Kidney tubule cell (primary cell): ENCODE data around the gene GPC3.
"Not testable (repeated sequence)": the region's sequence is repeated elsewhere in the genome, so short reads cannot be mapped to it uniquely, and the experiment has no call there.

Source experiments
- DNase-seq: peaks from one replicate; pipeline ENCODE4 v3.0.0-alpha.2; 2018; ENCODE audit warnings: low spot score

GPC3 gene

DNA sequence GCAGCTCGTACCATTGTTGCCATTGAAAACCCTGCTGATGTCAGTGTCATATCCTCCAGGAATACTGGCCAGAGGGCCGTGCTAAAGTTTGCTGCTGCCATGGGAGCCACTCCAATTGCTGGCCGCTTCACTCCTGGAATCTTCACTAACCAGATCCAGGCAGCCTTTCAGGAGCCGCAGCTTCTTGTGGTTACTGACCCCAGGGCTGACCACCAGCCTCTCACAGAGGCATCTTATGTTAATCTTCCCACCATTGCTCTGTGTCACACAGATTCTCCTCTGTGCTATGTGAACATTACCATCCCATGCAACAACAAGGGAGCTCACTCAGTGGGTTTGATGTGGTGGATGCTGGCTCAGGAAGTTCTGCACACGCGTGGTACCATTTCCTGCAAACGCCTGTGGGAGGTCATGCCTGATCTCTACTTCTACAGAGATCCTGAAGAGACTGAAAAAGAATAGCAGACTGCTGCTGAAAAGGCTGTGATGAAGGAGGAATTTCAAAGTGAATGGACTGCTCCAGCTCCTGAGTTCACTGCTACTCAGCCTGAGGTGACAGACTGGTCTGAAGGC, 222.3 kb downstream of the GPC3 start:
- DNase-seq, result not testable (repeated sequence)

- DNase-seq, result no peak
Observed at GRCh38 chrX:133754657-133755056, 230.7 kb downstream of the GPC3 start.

GRCh38 chrX:133749951-133750350, 235.4 kb downstream of the GPC3 start:
- no peak for DNase-seq

DNA sequence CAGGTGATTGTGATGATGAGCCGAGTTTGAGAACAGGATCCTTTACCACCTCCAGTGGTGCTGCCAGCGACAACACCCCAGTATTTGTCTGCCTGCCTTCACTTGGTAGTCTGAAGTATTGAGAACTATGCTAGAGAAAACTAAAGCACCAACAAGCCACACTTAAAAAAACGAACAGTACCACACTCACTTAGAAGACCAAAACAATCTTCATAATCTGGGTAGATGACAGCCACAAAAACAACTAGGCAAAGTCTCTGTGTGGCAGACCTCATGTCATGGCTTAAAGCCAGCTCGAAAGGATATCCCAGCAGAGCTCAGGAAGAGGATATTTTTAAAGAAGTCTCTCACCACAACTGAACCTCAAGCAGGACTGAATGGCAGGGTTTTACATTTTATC, 236.0 kb downstream of the GPC3 start:
- DNase-seq, result no peak

- DNase-seq, result peak; percentile 15
Observed at GRCh38 chrX:133747196-133747595, 238.2 kb downstream of the GPC3 start.

- DNase-seq, result peak; percentile 29
Observed at GRCh38 chrX:133746593-133746992, 238.8 kb downstream of the GPC3 start.

- DNase-seq, result no peak
Observed at GRCh38 chrX:133745349-133745748, 240.0 kb downstream of the GPC3 start.

GRCh38 chrX:133742602-133743305, 242.6 kb downstream of the GPC3 start:
- no peak for DNase-seq

- peak; percentile 9 for DNase-seq
Observed at GRCh38 chrX:133741303-133741702, 244.1 kb downstream of the GPC3 start.

GRCh38 chrX:133726642-133727041, 258.8 kb downstream of the GPC3 start:
- DNase-seq, result peak; percentile 46

DNA sequence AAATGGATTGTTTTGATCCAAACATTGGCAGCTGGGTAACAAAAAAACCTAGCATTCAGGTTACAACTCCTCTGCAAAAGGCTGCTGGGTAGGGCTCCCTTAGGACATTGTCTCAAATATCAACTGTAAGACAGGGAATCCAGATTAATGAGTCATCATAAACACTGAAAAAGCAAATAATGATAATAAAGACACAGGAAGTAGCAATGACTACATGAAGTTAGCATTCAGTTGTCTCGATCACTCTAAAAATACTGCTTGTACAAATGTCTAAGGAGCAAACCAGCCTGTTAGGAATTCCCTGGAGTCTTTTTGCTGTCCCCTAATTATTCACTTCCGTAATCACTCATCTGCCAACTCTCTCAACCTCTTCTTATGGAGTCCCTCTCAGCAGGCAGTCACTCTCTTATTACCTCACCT, 259.2 kb downstream of the GPC3 start:
- peak; percentile 84 for DNase-seq

DNA sequence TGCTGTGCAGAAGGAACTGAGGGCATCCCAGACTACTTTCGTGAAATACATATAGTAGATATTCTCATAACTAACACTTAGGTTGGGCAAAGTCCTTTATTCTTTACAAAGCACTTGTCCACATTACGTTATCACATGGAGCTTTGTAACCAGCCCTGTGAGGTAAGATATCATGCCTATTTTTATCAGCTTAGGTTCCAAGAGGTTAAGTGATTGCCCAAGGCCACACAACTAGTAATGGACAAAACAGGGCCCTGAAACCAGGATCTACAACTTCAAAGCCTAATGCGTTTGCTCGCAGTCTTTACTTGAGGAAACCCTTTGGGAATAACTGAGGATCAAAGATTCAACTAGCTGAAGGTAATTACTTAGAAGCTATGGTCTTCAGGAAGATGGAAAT, 261.5 kb downstream of the GPC3 start:
- DNase-seq, result no peak

DNA sequence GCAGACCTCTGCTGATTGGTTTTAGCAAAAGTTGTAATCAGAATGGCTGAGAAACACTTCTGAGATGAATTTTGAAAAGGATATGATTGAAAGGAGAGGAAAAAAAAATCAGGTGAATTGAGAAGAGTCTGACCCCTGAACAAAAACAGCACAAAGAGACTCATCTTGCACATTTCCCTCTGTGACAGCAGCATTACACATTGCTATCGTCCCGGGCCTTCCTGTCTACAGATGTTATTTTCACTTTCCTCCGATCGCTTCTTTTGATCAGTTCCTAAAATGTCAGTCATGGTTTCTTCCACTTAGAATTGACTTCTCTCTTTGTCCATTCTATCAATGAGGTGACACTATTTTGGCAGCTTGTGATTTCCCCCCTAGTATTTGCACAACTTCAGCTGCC, 262.6 kb downstream of the GPC3 start:
- DNase-seq, result no peak

DNA sequence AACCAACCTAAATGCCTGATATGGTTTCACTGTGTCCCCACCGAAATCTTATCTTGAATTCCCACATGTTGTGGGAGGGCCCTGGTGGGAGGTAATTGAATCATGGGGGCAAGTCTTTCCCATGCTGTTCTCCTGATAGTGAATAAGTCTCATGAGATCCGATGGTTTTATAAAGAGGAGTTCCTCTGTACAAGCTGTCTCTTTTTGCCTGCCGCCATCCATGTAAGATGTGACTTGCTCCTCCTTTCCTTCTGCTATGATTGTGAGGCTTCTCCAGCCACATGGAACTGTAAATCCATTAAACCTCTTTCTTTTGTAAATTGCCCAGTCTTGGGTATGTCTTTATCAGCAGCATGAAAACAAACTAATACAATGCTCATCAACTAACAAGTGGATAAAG, 265.1 kb downstream of the GPC3 start:
- DNase-seq, result not testable (repeated sequence)

- no peak for DNase-seq
Observed at GRCh38 chrX:133715715-133716114, 269.7 kb downstream of the GPC3 start.

DNA sequence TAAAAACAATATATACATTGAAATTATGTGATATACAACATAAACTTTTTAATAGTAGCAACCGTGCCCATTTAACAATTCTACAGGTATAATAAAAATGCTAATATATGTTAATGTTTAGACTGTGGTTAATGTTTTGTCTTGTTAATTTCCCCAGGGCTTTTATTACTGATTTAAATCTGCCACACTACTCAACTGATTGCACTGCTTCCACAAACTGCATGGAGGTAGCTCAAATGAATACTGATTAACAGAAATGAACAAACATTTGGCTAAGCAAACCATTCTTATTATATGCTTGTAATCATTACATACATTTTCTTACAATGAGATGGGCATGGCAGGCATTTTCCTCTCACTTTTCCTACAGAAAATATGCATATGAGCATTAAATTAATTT, 275.9 kb downstream of the GPC3 start:
- DNase-seq, result peak; percentile 22

DNA sequence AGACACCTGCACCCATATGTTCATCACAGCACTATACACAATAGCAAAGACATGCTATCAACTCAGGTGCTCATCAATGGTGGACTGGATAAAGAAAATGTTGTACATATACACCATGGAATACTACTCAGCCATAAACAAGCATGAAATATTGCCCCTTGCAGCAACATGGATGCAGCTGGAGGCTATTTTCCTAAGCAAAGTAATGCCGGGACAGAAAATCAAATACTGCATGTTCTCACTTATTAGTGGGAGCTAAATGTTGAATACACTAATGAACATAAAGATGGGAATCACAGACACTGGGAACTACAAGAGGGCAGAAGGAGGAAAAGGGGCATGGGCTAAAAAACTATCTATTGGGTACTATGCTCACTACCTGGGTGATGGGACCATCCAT, 278.5 kb downstream of the GPC3 start:
- DNase-seq, result no peak

GRCh38 chrX:133702230-133702629, 283.2 kb downstream of the GPC3 start:
- no peak for DNase-seq

- DNase-seq, result peak; percentile 42
Observed at GRCh38 chrX:133699023-133699728, 286.2 kb downstream of the GPC3 start.

DNA sequence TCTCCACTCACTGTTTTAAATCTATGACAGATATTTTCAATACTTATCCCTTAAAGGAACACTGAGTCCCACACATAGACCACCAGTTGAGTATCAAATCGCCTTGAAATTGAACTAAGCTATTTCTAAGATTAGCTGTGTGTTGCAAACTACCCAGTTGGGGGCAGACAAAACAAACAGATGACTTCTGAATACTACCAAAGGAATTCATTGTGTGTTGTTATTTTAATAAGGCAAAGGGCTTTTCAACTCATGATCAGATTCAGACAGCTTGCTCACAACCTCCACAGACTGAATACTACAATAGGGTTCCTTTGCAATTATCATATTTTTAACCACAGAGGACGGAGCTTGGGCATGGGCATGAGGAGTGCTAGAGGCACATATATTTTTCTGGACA, 287.1 kb downstream of the GPC3 start:
- peak; percentile 41 for DNase-seq

DNA sequence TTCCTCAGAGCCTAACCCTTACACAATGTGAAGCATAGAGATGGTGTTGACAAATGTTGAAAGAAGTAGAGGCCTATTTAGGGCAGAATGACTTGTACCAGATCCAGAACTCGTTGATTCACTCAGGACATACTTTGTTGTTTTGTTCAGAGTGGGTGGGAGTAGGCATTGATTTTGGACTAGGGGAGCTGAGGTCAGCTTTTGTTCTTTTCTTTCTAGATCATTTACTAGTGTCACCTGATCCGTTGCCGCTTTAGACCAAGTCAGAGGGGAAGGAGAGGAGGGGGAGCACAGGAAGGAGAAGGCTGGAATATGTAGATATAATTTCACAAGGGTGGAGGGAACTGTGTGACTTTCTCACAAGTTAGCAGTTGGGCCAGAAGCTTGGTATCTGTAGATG, 287.7 kb downstream of the GPC3 start:
- no peak for DNase-seq

GRCh38 chrX:133689997-133690599, 295.3 kb downstream of the GPC3 start:
- DNase-seq, result no peak

- no peak for DNase-seq
Observed at GRCh38 chrX:133685822-133686221, 299.6 kb downstream of the GPC3 start.
